SK-N-MC (cell line): ENCODE data around the gene CDK17.

Experiments used
- FOXP2 ChIP-seq: optimal IDR thresholded peaks from 2 replicates; pipeline ENCODE3; 2011; ENCODE audit warnings: mild to moderate bottlenecking, moderate library complexity; ENCODE audit not compliant: insufficient read depth; ENCODE audit errors: extremely low read length, control extremely low read depth
- POLR2AphosphoS5 ChIP-seq: IDR thresholded peaks from 2 replicates; pipeline ENCODE4 v1.6.1; 2012; ENCODE audit warnings: mild to moderate bottlenecking, low read depth, low read length, borderline replicate concordance

GRCh38 chr12:96361074-96361473 is 39.2 kb downstream of the CDK17 start:
- no peak for TF ChIP-seq POLR2AphosphoS5
- TF ChIP-seq FOXP2 = no peak
